HepG2 (cell line): Measurements from ENCODE around the gene OGFR. TPM values are rescaled to one million over a fixed set of nuclear protein-coding genes. Genes with fewer than 3 reads are reported as not detected.

Experiments used
- ELF3 ChIP-seq: IDR thresholded peaks from 2 replicates; pipeline ENCODE4 v1.6.1; 2016; ENCODE audit warnings: missing genetic modification reagents, missing compliant biosample characterization
- FOXO1 ChIP-seq: sonication (generic); formaldehyde crosslinking; IDR thresholded peaks from 2 replicates; pipeline ENCODE4 v1.4.0; 2020; ENCODE audit warnings: missing genetic modification reagents
- HES4 ChIP-seq: sonication (generic); formaldehyde crosslinking; IDR thresholded peaks from 2 replicates; pipeline ENCODE4 v1.9.0; 2021; ENCODE audit warnings: mild to moderate bottlenecking, missing genetic modification reagents, borderline replicate concordance
- HMG20B ChIP-seq: conservative IDR thresholded peaks from 2 replicates; pipeline ENCODE4 v1.6.1; 2016; ENCODE audit warnings: missing genetic modification reagents, missing compliant biosample characterization
- HNF1B ChIP-seq: sonication (generic); formaldehyde crosslinking; IDR thresholded peaks from 2 replicates; pipeline ENCODE4 v1.5.1; 2020; ENCODE audit warnings: mild to moderate bottlenecking, moderate library complexity, missing genetic modification reagents
- KAT8 ChIP-seq: IDR thresholded peaks from 2 replicates; pipeline ENCODE4 v1.6.1; 2016; ENCODE audit warnings: missing genetic modification reagents, missing compliant biosample characterization
- NFE2L2 ChIP-seq: fragments of 150-350 bp; IDR thresholded peaks from 2 replicates; pipeline ENCODE4 v1.6.1; 2014; ENCODE audit warnings: low read length
- NFKBIZ ChIP-seq: IDR thresholded peaks from 2 replicates; pipeline ENCODE4 v1.6.1; 2018; ENCODE audit warnings: missing genetic modification reagents, missing compliant biosample characterization
- POGK ChIP-seq: sonication (generic); formaldehyde crosslinking; conservative IDR thresholded peaks from 2 replicates; pipeline ENCODE4 v1.8.0; 2022; ENCODE audit warnings: mild to moderate bottlenecking, moderate library complexity, missing genetic modification reagents
- SIX1 ChIP-seq: sonication (generic); formaldehyde crosslinking; IDR thresholded peaks from 2 replicates; pipeline ENCODE4 v1.4.0; 2020; ENCODE audit warnings: missing genetic modification reagents, borderline replicate concordance
- SMAD3 ChIP-seq: sonication (generic); formaldehyde crosslinking; IDR thresholded peaks from 2 replicates; pipeline ENCODE4 v1.4.0; 2020; ENCODE audit warnings: missing genetic modification reagents
- SMAD9 ChIP-seq: sonication (generic); formaldehyde crosslinking; IDR thresholded peaks from 2 replicates; pipeline ENCODE4 v1.5.1; 2020; ENCODE audit warnings: mild to moderate bottlenecking, missing genetic modification reagents
- TAF1 ChIP-seq: sonication (generic); formaldehyde crosslinking; IDR thresholded peaks from 2 replicates; pipeline ENCODE4 v1.4.0; 2020; ENCODE audit warnings: missing genetic modification reagents
- TBX2 ChIP-seq: sonication (generic); formaldehyde crosslinking; IDR thresholded peaks from 2 replicates; pipeline ENCODE4 v1.5.0; 2020; ENCODE audit warnings: missing genetic modification reagents, mild to moderate bottlenecking, borderline replicate concordance
- THAP8 ChIP-seq: sonication (generic); formaldehyde crosslinking; IDR thresholded peaks from 2 replicates; pipeline ENCODE4 v1.5.1; 2020; ENCODE audit warnings: missing genetic modification reagents, mild to moderate bottlenecking, borderline replicate concordance
- ZBTB37 ChIP-seq: sonication (generic); formaldehyde crosslinking; IDR thresholded peaks from 2 replicates; pipeline ENCODE4 v1.4.0; 2020; ENCODE audit warnings: mild to moderate bottlenecking, missing genetic modification reagents
- ZBTB39 ChIP-seq: sonication (generic); formaldehyde crosslinking; IDR thresholded peaks from 2 replicates; pipeline ENCODE4 v1.5.0; 2020; ENCODE audit warnings: missing genetic modification reagents
- ZNF546 ChIP-seq: sonication (generic); formaldehyde crosslinking; conservative IDR thresholded peaks from 2 replicates; pipeline ENCODE4 v1.8.1; 2023; ENCODE audit warnings: mild to moderate bottlenecking, missing genetic modification reagents
- ZNF550 ChIP-seq: sonication (generic); formaldehyde crosslinking; IDR thresholded peaks from 2 replicates; pipeline ENCODE4 v1.4.0; 2020; ENCODE audit warnings: mild to moderate bottlenecking, missing genetic modification reagents, borderline replicate concordance
- ZNF883 ChIP-seq: sonication (generic); formaldehyde crosslinking; IDR thresholded peaks from 2 replicates; pipeline ENCODE4 v1.5.1; 2020; ENCODE audit warnings: mild to moderate bottlenecking, missing genetic modification reagents; ENCODE audit errors: not compliant biosample characterization
- polyA plus RNA-seq, 8 experiments: library from polyadenylated mRNA; depleted of rRNA in 3 of 8; stranded (reverse) in 7 of 8; unstranded in 1 of 8; fragments of >200 nt; fragmentation: Illumina TruSeq in 4 of 8; extraction: Trizol in 4 of 8; gene quantifications; 2 replicates each; pipeline versions ENCODE4 v1.2.1 to v1.2.3, GENCODE V29; 2011 to 2016; ENCODE audit warnings: low read depth in 4 of 8, missing spikeins in 1 of 8, mixed read lengths in 1 of 8; ENCODE audit not compliant: insufficient read depth in 1 of 8
- total RNA-seq, 5 experiments: library from RNA; depleted of rRNA; stranded (reverse); fragments of >200 nt; fragmentation: Illumina TruSeq; extraction: Trizol; gene quantifications; 2 replicates each; pipeline ENCODE4 v1.2.3, GENCODE V29; 2016; ENCODE audit warnings: low read depth in 1 of 5

The OGFR gene
- total and polyA plus RNA-seq, 2 of the 13 experiments (the other 11 are each of a cell fraction or from before 2014, with no cell fraction given) = 47.7 to 81.8 TPM

GRCh38 chr20:62776692-62777527 is 27.7 kb upstream of the OGFR start (continued):
- TF ChIP-seq ZBTB39 = no peak
- TF ChIP-seq HMG20B (CRISPR knock-in tag) = no peak
- TF ChIP-seq NFKBIZ (CRISPR knock-in tag) = no peak
- TF ChIP-seq SMAD9 (CRISPR knock-in tag) = no peak
- TF ChIP-seq ZBTB37 (CRISPR knock-in tag) = no peak
- TF ChIP-seq SIX1 (CRISPR knock-in tag) = no peak
- TF ChIP-seq ZNF550 = no peak
- no peak for TF ChIP-seq HNF1B (CRISPR knock-in tag)
- no peak for TF ChIP-seq POGK (CRISPR knock-in tag)
- 0 out of 2 replicates have a peak, but pooled peaks have one; percentile 16 for TF ChIP-seq ZNF546 (CRISPR knock-in tag)
- peak; percentile 13; the same call in 1 of the 2 replicates for TF ChIP-seq TAF1 (CRISPR knock-in tag)
- TF ChIP-seq HES4 = peak; percentile 11; the same call in 1 of the 2 replicates
- TF ChIP-seq SMAD3 (CRISPR knock-in tag) = no peak
- TF ChIP-seq ELF3 (CRISPR knock-in tag) = no peak
- TF ChIP-seq ZNF883 (CRISPR knock-in tag) = no peak
- no peak for TF ChIP-seq THAP8 (CRISPR knock-in tag)
- no peak for TF ChIP-seq FOXO1
- peak; percentile 27; the same call in 1 of the 2 replicates for TF ChIP-seq KAT8 (CRISPR knock-in tag)
- no peak for TF ChIP-seq NFE2L2
- no peak for TF ChIP-seq TBX2 (CRISPR knock-in tag)
